IPS DF 6.9 (cell line): ENCODE measurements around the gene DAZ3.
"Not testable (repeated sequence)": the region's sequence is repeated elsewhere in the genome, so short reads cannot be mapped to it uniquely, and the experiment has no call there.

Experiments
- DNase-seq: peaks from one replicate; pipeline ENCODE4 v3.0.0-alpha.2; 2013; ENCODE audit warnings: low read depth, low spot score
- H3K27ac ChIP-seq: one replicate; pipeline ENCODE4 v1.5.1; 2013; ENCODE audit warnings: low read length, control low read depth
- H3K27me3 ChIP-seq: 2 replicates; pipeline ENCODE4 v1.6.1; 2013; ENCODE audit warnings: mild to moderate bottlenecking, low read length; ENCODE audit not compliant: control insufficient read depth, insufficient read depth
- H3K36me3 ChIP-seq: 2 replicates; pipeline ENCODE4 v1.6.1; 2013; ENCODE audit warnings: low read length; ENCODE audit not compliant: control insufficient read depth, insufficient read depth
- H3K4me1 ChIP-seq: 2 replicates; pipeline ENCODE4 v1.6.1; 2013; ENCODE audit warnings: low read length; ENCODE audit not compliant: control insufficient read depth, insufficient read depth
- H3K4me3 ChIP-seq: 2 replicates; pipeline ENCODE4 v1.5.1; 2013; ENCODE audit warnings: mild to moderate bottlenecking, low read length
- H3K9me3 ChIP-seq: 2 replicates; pipeline ENCODE4 v1.6.1; 2013; ENCODE audit warnings: low read length, inconsistent platforms; ENCODE audit not compliant: control insufficient read depth, insufficient read depth
- WGBS: extraction: QIAGEN DNeasy Blood & Tissue Kit; methylation state at CpG from one replicate; pipeline ENCODE4 v1.1.7; 2013; ENCODE audit warnings: mixed read lengths, missing lambda C conversion rate; ENCODE audit not compliant: insufficient read length, insufficient coverage; 5-methylcytosine and 5-hydroxymethylcytosine counted together

DAZ3 gene, protein sequence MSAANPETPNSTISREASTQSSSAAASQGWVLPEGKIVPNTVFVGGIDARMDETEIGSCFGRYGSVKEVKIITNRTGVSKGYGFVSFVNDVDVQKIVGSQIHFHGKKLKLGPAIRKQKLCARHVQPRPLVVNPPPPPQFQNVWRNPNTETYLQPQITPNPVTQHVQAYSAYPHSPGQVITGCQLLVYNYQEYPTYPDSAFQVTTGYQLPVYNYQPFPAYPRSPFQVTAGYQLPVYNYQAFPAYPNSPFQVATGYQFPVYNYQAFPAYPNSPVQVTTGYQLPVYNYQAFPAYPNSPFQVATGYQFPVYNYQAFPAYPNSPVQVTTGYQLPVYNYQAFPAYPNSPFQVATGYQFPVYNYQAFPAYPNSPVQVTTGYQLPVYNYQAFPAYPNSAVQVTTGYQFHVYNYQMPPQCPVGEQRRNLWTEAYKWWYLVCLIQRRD

GRCh38 chrY:24813293-24813692 lies at the start of gene DAZ3:
Gene DAZ3, minus strand, starts transcription at chrY:24813393. Its CDS starts 208 bp downstream, at chrY:24813185.
- H3K9me3 ChIP-seq, H3K27me3 ChIP-seq, H3K4me1 ChIP-seq, DNase-seq, H3K27ac ChIP-seq, H3K36me3 ChIP-seq, H3K4me3 ChIP-seq: not testable (repeated sequence)
- no CpG with 5 or more reads among the region's 23 CpGs for WGBS

DNA sequence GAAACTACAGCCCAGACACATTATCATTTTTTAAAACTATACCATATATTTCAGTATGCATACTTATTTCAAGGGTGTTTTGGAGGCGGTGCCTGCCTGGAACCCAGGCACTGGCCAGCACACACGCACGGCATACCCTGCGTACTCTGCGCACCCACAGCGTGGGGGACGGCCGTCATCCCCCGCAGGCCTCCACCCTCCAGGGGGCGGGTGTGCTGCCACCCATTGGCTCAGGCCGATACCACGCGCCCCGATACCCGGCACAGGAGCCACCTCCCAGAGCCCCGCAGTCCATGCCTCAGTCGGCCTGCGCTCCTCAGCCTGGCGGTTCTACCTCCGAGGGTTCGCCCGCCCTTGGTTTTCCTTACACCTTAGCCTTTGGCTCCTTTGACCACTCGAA lies 20.4 kb upstream of the DAZ3 start, which contains the start of gene DAZ4:
DAZ4 (plus strand) TSS at position 301 of the 400 bp plus-strand sequence. CDS start 208 bp downstream, outside the sequence.
- H3K36me3 ChIP-seq, H3K27me3 ChIP-seq, DNase-seq, H3K4me3 ChIP-seq, H3K9me3 ChIP-seq, H3K4me1 ChIP-seq, H3K27ac ChIP-seq: not testable (repeated sequence)
- no CpG with 5 or more reads among the region's 23 CpGs for WGBS

- H3K9me3 ChIP-seq, H3K27me3 ChIP-seq, H3K36me3 ChIP-seq, H3K27ac ChIP-seq, H3K4me3 ChIP-seq, DNase-seq, H3K4me1 ChIP-seq: not testable (repeated sequence)
- no CpG with 5 or more reads among the region's 4 CpGs for WGBS
Measured at GRCh38 chrY:24825069-24825468, 11.9 kb upstream of the DAZ3 start.

GRCh38 chrY:24824184-24824879 lies 11.1 kb upstream of the DAZ3 start:
- not testable (repeated sequence) for H3K27ac ChIP-seq, DNase-seq, H3K9me3 ChIP-seq, H3K27me3 ChIP-seq, H3K4me3 ChIP-seq, H3K4me1 ChIP-seq, H3K36me3 ChIP-seq
- WGBS, result no CpG with 5 or more reads among the region's 4 CpGs

DNA sequence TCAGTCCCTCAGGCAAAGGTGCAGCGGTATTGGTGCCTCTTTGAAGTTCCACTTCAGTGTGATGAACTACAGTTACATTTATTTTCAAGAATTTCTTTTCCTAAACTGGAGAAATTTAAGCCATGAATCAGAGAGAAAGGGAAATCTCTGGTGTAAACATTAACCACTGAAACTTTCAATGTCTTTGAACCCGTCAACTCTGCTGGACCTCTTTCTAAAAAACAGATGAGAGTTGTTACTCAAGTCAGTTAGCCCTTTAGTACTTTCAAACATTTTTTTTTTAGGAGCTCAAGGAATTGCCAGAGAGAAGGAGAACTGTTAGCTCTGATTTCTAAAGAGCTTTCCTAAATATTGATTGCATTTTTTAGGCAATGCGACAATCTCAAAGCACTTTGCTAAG lies 8.6 kb upstream of the DAZ3 start:
- not testable (repeated sequence) for DNase-seq, H3K4me1 ChIP-seq, H3K36me3 ChIP-seq, H3K27ac ChIP-seq, H3K4me3 ChIP-seq, H3K9me3 ChIP-seq, H3K27me3 ChIP-seq
- no CpG with 5 or more reads among the region's 3 CpGs for WGBS
